CD4-positive, alpha-beta T cell treated with Interleukin-15 for 1 hour (primary cell): ENCODE data around the gene SERPINB5.
"Not testable (repeated sequence)": the region's sequence is repeated elsewhere in the genome, so short reads cannot be mapped to it uniquely, and the experiment has no call there.

Experiments used
- DNase-seq: peaks from one replicate; pipeline ENCODE4 v3.0.0-alpha.2; 2020

Gene SERPINB5

GRCh38 chr18:63476668-63477067 lies at the start of gene SERPINB5:
Gene SERPINB5 (plus strand): TSS chr18:63476958. CDS start chr18:63484429, 7,471 bp downstream.
- DNase-seq, result no peak

- no peak for DNase-seq
These were observed 49.2 kb upstream of the SERPINB5 start for GRCh38 chr18:63427558-63427957.

DNA sequence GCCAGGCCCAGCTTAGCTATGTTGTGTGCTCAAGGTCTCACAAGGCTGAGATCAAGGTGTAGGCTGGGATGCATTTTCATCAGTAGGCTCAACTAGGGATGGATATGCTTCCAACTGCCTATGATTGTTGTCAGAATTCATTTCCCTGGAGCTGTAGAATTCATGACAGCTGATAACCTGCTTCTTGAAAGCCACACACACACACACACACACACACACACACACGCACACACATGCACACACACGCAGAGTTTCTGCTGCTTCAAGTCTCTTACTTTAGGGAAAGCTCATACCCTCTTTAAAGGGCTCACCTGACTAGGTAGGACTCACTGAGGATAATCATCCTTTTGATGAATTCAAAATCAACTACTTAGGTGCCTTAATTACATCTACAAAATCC lies 46.2 kb upstream of the SERPINB5 start:
- no peak for DNase-seq

DNA sequence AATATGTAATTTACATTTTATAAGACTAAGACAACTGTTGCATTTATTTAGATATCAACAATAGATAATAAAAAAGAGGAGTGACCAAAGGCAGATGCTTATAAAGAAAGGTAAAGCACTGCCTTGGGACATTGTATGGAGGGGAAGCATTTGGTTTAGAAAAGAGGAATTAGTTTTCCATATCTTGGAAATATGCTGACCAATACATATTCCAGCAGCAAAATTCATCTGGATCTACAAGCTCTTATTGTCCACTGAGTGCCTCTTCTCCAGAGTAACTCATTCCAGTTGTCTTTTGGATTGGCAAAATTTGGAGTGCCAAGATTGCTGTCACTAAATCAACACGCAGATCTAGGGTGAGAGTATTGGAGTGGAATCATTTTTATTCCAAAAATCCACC lies 45.6 kb upstream of the SERPINB5 start:
- no peak for DNase-seq

DNA sequence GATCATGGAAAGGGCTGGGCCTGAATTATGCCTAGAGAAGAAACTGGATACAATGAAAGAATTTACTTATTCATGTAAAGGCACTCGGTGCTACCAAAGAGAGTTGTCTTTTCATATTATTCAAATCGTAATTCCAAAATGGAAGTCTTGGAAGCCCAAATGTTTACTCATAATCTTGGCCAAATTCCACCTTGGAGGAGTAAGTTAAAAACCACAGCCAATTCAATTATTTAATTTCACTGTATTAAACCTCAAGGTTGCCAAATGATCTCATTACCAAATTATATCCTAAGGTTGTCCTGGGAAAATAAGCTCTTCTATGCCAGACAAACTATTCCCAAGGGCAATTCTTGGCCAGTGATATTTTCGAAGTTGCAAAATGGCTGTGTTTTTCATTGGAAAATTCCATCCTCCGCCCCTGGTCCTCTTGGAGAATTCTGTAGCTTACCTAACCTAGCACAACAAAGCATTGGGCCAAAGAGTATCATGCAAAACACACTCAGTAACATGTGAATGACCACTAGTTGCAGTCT lies 43.4 kb upstream of the SERPINB5 start:
- DNase-seq, result no peak

DNA sequence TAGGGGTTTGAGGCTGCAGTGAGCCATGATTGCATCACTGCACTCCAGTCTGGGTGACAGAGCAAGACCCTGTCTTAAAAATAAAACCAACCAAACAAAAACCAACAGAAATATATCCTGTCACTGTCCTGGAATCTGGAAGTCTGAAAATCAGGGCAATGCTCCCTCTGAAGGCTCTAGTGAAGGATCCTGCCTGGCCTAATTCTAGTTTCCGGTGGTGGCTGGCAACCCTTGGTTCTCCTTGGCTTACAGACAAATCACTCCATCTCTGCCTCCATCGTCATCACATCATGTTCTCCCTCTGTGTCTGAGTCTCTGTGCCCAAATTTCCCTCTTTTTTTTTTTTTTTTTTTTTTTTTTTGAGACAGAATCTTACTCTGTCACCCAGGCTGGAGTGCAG lies 38.6 kb upstream of the SERPINB5 start:
- no peak for DNase-seq

- DNase-seq, result peak; percentile 35
These were observed 37.4 kb upstream of the SERPINB5 start for GRCh38 chr18:63439334-63439733.

DNA sequence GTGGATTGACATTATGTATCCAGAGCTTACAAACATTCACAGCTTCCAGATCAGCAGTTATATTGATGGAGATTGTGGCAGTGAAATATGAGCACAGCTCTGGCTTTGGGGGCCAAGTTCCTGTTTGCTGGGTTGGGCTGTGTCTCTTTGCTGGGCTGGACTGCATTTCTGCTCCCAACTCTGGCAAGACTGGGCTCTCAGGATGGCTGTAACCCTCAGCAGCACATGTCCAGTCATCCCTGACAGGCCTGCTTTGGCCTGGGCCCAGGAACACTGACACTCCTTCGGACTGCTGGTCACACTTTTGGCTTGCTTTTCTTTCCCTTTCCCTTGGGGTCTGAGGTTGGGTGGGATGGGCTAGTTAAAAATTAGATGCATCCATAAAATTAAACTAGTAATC lies 36.5 kb upstream of the SERPINB5 start:
- DNase-seq, result no peak

DNA sequence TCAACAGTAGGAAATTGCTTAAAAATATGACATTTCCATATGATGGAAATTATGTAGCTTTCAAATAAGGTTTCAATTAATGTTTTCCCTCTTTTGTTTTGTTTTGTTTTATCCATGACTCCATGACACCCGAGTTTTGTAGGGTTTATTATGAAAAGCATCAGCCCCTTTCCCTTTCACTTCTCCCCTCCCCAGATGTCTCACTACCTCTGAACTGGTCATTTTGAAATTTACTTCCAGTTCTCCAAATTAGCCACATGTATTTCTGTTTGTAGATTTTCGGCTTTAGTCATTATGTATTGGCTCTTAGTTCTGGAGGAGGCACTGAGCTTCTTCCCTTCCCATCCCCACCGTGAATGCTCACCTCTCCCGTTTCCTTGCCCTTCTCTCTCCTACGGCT lies 35.9 kb upstream of the SERPINB5 start:
- DNase-seq, result no peak

- no peak for DNase-seq
These were observed 32.9 kb upstream of the SERPINB5 start for GRCh38 chr18:63443829-63444228.

GRCh38 chr18:63444580-63444979 lies 32.2 kb upstream of the SERPINB5 start:
- peak; percentile 54 for DNase-seq

GRCh38 chr18:63445037-63445436 lies 31.7 kb upstream of the SERPINB5 start:
- DNase-seq, result no peak

DNA sequence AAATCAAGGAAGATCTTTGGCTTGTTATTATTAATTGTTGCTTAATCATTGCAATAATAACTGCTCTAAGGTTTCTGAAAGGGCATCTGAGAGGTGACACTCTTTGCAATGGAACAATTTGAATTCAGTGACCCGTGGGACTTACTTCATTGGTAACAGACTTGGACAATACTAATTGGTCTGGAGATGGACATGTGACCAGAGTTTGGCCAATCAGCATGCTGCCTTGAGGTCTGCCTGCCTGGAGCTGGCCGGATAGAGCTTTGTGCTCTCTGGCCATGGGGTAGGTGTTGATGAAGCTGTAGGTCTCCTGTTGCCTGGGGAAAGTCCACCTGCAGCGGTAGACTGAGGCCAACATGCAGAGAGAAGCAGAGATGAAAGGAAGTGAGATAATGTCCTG lies 30.5 kb upstream of the SERPINB5 start:
- DNase-seq, result no peak

GRCh38 chr18:63447066-63447465 lies 29.7 kb upstream of the SERPINB5 start:
- DNase-seq, result no peak

- DNase-seq, result no peak
These were observed 27.3 kb upstream of the SERPINB5 start for GRCh38 chr18:63449426-63449825.

DNA sequence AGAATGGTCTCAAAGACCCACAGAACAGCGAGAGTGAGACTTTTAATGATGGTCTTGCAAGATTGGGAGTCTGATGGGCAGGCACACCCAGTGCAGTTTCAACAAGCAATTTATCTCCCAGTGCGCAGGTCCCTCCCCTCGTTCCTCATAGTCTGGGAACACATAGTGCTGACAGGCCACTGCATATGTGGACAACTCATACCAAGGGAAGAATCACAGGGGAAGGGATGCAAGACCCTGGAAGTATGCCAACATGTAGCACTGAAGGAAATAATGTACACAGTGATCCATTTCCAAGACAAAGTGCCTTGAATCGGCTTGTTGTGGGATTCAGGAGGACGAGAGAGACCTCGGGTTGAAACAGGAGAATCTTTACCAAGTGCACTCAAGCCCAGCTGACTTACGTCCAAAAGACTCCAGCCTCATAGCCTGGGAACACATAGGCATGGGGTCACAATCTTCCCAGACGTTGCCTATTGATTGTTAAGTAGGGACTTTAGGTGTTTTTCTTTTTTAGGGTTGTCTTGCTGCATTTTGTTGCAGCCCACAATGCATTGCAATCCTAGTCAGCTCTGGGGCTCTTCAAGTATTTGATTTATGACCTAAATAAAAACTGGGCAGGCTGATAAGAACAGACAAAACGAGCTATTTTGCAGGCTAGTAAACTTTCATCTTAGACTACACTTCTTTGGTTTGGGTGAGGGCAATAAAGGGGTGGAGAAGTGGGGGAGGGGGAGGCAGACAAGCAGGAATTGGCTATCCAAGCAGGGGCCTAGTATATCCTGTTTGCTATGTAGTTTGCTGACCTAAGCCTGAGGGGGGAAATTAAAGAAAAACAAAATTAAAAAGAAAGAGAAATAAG lies 24.7 kb upstream of the SERPINB5 start:
- no peak for DNase-seq

DNA sequence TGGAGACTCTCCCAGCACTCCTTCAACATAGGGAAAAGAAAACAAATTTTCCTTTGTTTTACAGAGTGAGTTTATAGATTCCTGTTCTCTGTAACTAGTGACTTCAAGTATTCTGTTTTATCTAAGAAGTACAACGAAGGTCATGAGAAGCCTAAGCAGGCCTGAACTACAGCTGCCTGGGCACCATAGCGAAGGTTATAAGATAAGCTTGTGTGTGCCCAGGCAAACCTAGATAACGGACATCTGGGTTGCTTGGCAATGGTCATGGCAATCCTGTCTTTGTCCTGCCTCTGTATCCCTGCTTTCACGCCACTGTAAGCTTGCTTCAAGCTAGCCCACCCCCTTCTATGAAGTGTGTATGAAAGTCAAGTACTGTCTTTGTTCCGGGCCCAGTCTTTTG lies 24.0 kb upstream of the SERPINB5 start:
- not testable (repeated sequence) for DNase-seq

DNA sequence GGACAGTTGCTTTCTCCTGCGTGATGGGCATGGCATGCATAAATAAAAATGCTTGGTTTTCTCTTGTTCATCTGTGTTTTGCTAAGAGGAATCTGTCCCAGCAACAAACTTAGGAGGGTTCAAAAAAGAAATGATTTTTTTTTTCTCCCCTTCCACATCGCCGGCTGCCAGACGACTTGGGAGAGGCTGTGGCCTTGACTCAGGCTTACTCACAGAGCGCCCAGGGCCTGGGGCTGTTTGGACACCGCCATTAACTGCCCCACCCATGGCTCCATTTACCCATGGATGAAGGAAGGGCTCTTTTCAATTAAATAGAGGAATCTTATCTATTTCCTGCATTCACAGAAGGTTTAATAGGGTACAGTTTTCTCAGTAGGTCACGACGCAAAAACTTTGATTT lies 22.3 kb upstream of the SERPINB5 start:
- DNase-seq, result no peak

- no peak for DNase-seq
These were observed 18.8 kb upstream of the SERPINB5 start for GRCh38 chr18:63457977-63458376.

- no peak for DNase-seq
These were observed 16.3 kb upstream of the SERPINB5 start for GRCh38 chr18:63460414-63460813.

- no peak for DNase-seq
These were observed 12.3 kb upstream of the SERPINB5 start for GRCh38 chr18:63464434-63464833.

- no peak for DNase-seq
These were observed 11.7 kb upstream of the SERPINB5 start for GRCh38 chr18:63465059-63465458.

DNA sequence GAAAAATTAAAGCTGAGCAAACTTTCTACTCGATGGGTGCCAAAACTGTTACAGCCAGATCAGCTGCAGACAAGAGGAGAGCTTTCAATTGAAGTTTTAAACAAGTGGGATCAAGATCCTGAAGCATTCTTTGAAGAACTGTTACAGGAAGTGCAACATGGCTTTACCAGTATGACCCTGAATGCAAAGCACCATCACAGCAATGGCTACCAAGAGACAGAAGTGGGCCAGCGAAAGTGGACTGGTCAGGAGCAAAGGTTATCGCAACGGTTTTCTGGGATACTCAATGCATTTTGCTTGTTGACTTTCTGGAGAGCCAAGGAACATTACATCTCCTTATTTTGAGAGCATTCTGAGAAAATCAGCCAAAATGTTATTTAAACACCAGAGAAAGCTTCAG lies 9.1 kb upstream of the SERPINB5 start:
- DNase-seq, result no peak

DNA sequence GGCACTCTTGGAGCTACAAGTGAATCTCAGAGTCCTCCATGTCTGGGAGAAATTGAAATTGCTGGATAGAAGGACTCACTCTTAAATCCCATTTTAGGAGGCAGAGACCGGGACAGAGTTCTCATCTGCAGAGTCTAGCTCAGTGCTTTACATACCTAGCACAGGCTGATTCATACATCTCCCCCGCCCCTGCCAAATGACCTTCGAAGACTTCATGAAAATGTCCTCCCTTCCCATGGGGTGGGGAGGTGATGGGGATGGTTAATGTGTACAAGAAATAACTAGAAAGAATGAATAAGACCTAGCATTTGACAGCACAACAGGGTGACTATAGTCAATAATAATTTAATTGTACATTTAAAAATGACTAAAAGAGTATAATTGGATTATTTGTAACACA lies 8.2 kb upstream of the SERPINB5 start:
- DNase-seq, result no peak

- DNase-seq, result no peak
These were observed 6.0 kb upstream of the SERPINB5 start for GRCh38 chr18:63470751-63471150.
